IPS-15b (cell line): ENCODE results near the gene SORCS3.
"Not testable (repeated sequence)": the region's sequence is repeated elsewhere in the genome, so short reads cannot be mapped to it uniquely, and the experiment has no call there.

ENCODE experiments used
- H3K27me3 ChIP-seq: one replicate; pipeline ENCODE4 v1.6.1; 2013; ENCODE audit warnings: low read length; ENCODE audit not compliant: control insufficient read depth, insufficient read depth
- H3K36me3 ChIP-seq: one replicate; pipeline ENCODE4 v1.6.1; 2013; ENCODE audit warnings: low read length; ENCODE audit not compliant: control insufficient read depth, insufficient read depth
- H3K4me1 ChIP-seq: one replicate; pipeline ENCODE4 v1.6.1; 2013; ENCODE audit warnings: mild to moderate bottlenecking, low read length; ENCODE audit not compliant: control insufficient read depth, insufficient read depth
- H3K4me3 ChIP-seq: one replicate; pipeline ENCODE4 v1.5.1; 2013; ENCODE audit warnings: low read depth, low read length
- H3K9ac ChIP-seq: one replicate; pipeline ENCODE4 v1.6.1; 2013; ENCODE audit warnings: low read depth, mild to moderate bottlenecking, low read length
- H3K9me3 ChIP-seq: one replicate; pipeline ENCODE4 v1.6.1; 2013; ENCODE audit warnings: mild to moderate bottlenecking, low read length; ENCODE audit not compliant: control insufficient read depth, insufficient read depth

SORCS3 gene

GRCh38 chr10:104707602-104708459 lies 66.7 kb downstream of the SORCS3 start:
- Histone ChIP-seq H3K27me3 (no peaks in the 10 kb centered on the region), H3K4me3 (no peak overlapping the region), H3K9me3 (no peaks in the 10 kb centered on the region), H3K4me1 (peaks cover 25% of the 10 kb centered on the region), H3K36me3 (no peaks in the 10 kb centered on the region), H3K9ac (no peak overlapping the region)

GRCh38 chr10:104711302-104711721 lies 70.2 kb downstream of the SORCS3 start:
- Histone ChIP-seq H3K4me1 (peaks cover 25% of the 10 kb centered on the region), H3K9me3 (no peaks in the 10 kb centered on the region), H3K27me3 (no peaks in the 10 kb centered on the region), H3K9ac (no peak overlapping the region), H3K4me3 (no peak overlapping the region), H3K36me3 (no peaks in the 10 kb centered on the region)

- H3K9ac ChIP-seq, H3K4me3 ChIP-seq, H3K9me3 ChIP-seq, H3K36me3 ChIP-seq, H3K27me3 ChIP-seq, H3K4me1 ChIP-seq: not testable (repeated sequence)
These were observed 89.5 kb downstream of the SORCS3 start for GRCh38 chr10:104730593-104730992.

- no peak overlapping the region for H3K4me3 ChIP-seq
- H3K9ac ChIP-seq: no peak overlapping the region
- peaks cover 6% of the 10 kb centered on the region for H3K4me1 ChIP-seq
- H3K9me3 ChIP-seq: peaks cover 1% of the 10 kb centered on the region
- H3K36me3 ChIP-seq: no peaks in the 10 kb centered on the region
- H3K27me3 ChIP-seq: no peaks in the 10 kb centered on the region
These were observed 90.1 kb downstream of the SORCS3 start for GRCh38 chr10:104731192-104731591.

GRCh38 chr10:104732222-104732621 lies 91.1 kb downstream of the SORCS3 start:
- Histone ChIP-seq H3K4me3 (no peak overlapping the region), H3K4me1 (peaks cover 6% of the 10 kb centered on the region), H3K27me3 (no peaks in the 10 kb centered on the region), H3K9ac (no peak overlapping the region), H3K9me3 (no peaks in the 10 kb centered on the region), H3K36me3 (no peaks in the 10 kb centered on the region)

GRCh38 chr10:104734433-104734832 lies 93.3 kb downstream of the SORCS3 start:
- Histone ChIP-seq H3K9me3 (no peaks in the 10 kb centered on the region), H3K36me3 (no peaks in the 10 kb centered on the region), H3K27me3 (no peaks in the 10 kb centered on the region), H3K9ac (no peak overlapping the region), H3K4me3 (no peak overlapping the region), H3K4me1 (peaks cover 6% of the 10 kb centered on the region)

- no peaks in the 10 kb centered on the region for H3K27me3 ChIP-seq
- no peak overlapping the region for H3K9ac ChIP-seq
- peaks cover 6% of the 10 kb centered on the region for H3K4me1 ChIP-seq
- H3K4me3 ChIP-seq: no peak overlapping the region
- H3K36me3 ChIP-seq: no peaks in the 10 kb centered on the region
- H3K9me3 ChIP-seq: no peaks in the 10 kb centered on the region
These were observed 94.1 kb downstream of the SORCS3 start for GRCh38 chr10:104735036-104735756.

GRCh38 chr10:104735757-104736391 lies 94.8 kb downstream of the SORCS3 start:
- no peaks in the 10 kb centered on the region for H3K27me3 ChIP-seq
- no peak overlapping the region for H3K4me3 ChIP-seq
- no peak overlapping the region for H3K9ac ChIP-seq

GRCh38 chr10:104741127-104741526 lies 100.0 kb downstream of the SORCS3 start:
- Histone ChIP-seq H3K4me3 (no peak overlapping the region), H3K9ac (no peak overlapping the region), H3K9me3 (no peaks in the 10 kb centered on the region), H3K4me1 (no peaks in the 10 kb centered on the region), H3K36me3 (no peaks in the 10 kb centered on the region), H3K27me3 (no peaks in the 10 kb centered on the region)

More at GRCh38 chr10:104735757-104736391, 94.8 kb downstream of the SORCS3 start:
- Histone ChIP-seq H3K4me1 (peaks cover 6% of the 10 kb centered on the region), H3K9me3 (no peaks in the 10 kb centered on the region), H3K36me3 (no peaks in the 10 kb centered on the region)

GRCh38 chr10:104744052-104744451 lies 103.0 kb downstream of the SORCS3 start:
- no peaks in the 10 kb centered on the region for H3K4me1 ChIP-seq
- H3K27me3 ChIP-seq: no peaks in the 10 kb centered on the region
- H3K9me3 ChIP-seq: no peaks in the 10 kb centered on the region
- H3K9ac ChIP-seq: no peak overlapping the region
- H3K36me3 ChIP-seq: no peaks in the 10 kb centered on the region
- no peak overlapping the region for H3K4me3 ChIP-seq

- H3K9ac ChIP-seq: no peak overlapping the region
- no peak overlapping the region for H3K4me3 ChIP-seq
- no peaks in the 10 kb centered on the region for H3K4me1 ChIP-seq
- H3K9me3 ChIP-seq: no peaks in the 10 kb centered on the region
- no peaks in the 10 kb centered on the region for H3K36me3 ChIP-seq
- no peaks in the 10 kb centered on the region for H3K27me3 ChIP-seq
These were observed 109.2 kb downstream of the SORCS3 start for GRCh38 chr10:104750291-104750690.
